Suprapubic skin (tissue), 4 donors: ENCODE results near the gene SCCPDH. TPM values are rescaled to one million over a fixed set of nuclear protein-coding genes. Genes with fewer than 3 reads are reported as not detected.

Experiments used
- DNase-seq, 2 donors: peaks; one replicate each; pipeline ENCODE4 v3.0.0-alpha.2; 2019; ENCODE audit warnings: low spot score in 2 of 2
- H3K27ac ChIP-seq: fragments of 200-600 bp; sonication (generic); one replicate; pipeline ENCODE4 v1.5.1; 2019
- H3K27me3 ChIP-seq: fragments of 200-600 bp; sonication (generic); one replicate; pipeline ENCODE4 v1.5.1; 2019
- H3K36me3 ChIP-seq: fragments of 200-600 bp; sonication (generic); one replicate; pipeline ENCODE4 v1.5.1; 2019
- H3K4me1 ChIP-seq: fragments of 200-600 bp; sonication (generic); one replicate; pipeline ENCODE4 v1.5.1; 2019
- H3K4me3 ChIP-seq: fragments of 200-600 bp; sonication (generic); one replicate; pipeline ENCODE4 v1.5.1; 2019; ENCODE audit warnings: mild to moderate bottlenecking
- H3K9me3 ChIP-seq: fragments of 200-600 bp; sonication (generic); one replicate; pipeline ENCODE4 v1.5.1; 2019
- CTCF ChIP-seq, 2 donors: fragments of 200-600 bp in 1 of 2; fragments of 450-650 bp in 1 of 2; sonication (generic) in 1 of 2; IDR thresholded peaks; one replicate each; pipeline ENCODE4 v1.5.1; 2016 to 2019; ENCODE audit warnings: antibody characterized with exemption in 2 of 2, mild to moderate bottlenecking in 1 of 2, moderate library complexity in 1 of 2
- EP300 ChIP-seq: sonication (generic); formaldehyde crosslinking; IDR thresholded peaks from one replicate; pipeline ENCODE4 v1.6.1; 2017; ENCODE audit warnings: antibody characterized with exemption
- POLR2A ChIP-seq, 2 donors: fragments of 450-650 bp; IDR thresholded peaks; one replicate each; pipeline ENCODE4 v1.6.1; 2017; ENCODE audit warnings: antibody characterized with exemption in 2 of 2, mild to moderate bottlenecking in 2 of 2, moderate library complexity in 2 of 2
- POLR2AphosphoS5 ChIP-seq, 3 donors: sonication (generic); formaldehyde crosslinking; IDR thresholded peaks; one replicate each; pipeline ENCODE4 v1.6.1; 2017; ENCODE audit warnings: antibody characterized with exemption in 3 of 3
- WGBS: methylation state at CpG from one replicate; pipeline ENCODE4 v1.1.5; 2018; 5-methylcytosine and 5-hydroxymethylcytosine counted together
- total RNA-seq, 4 donors: library from RNA; depleted of rRNA; stranded (reverse); fragments of >200 nt; gene quantifications; one replicate each; pipeline ENCODE4 v1.1.0, GENCODE V29; 2016

The SCCPDH gene
- total RNA-seq, 4 donors from 2014 or later = 4.0 to 11.2 (median 10.0) TPM

GRCh38 chr1:246778663-246779062 lies 54.5 kb downstream of the SCCPDH start:
- no peaks in the 10 kb centered on the region for H3K27me3 ChIP-seq
- no peak overlapping the region for H3K27ac ChIP-seq
- DNase-seq = peak in 1 of 2 donors; percentile 48
- H3K9me3 ChIP-seq = no peaks in the 10 kb centered on the region
- H3K36me3 ChIP-seq = peaks cover 22% of the 10 kb centered on the region
- 94% methylated on average over 10 of the region's 10 CpGs for WGBS
- TF ChIP-seq CTCF (IDR thresholded peaks at IDR 0.05) (no peak), POLR2AphosphoS5 (IDR thresholded peaks at IDR 0.05) (no peak), POLR2A (IDR thresholded peaks at IDR 0.05) (no peak), EP300 (no peak)
- no peaks in the 10 kb centered on the region for H3K4me1 ChIP-seq
- H3K4me3 ChIP-seq = no peak overlapping the region

GRCh38 chr1:246779561-246780175 lies 55.5 kb downstream of the SCCPDH start:
- no peak for TF ChIP-seq EP300
- TF ChIP-seq POLR2AphosphoS5 (IDR thresholded peaks at IDR 0.05) = no peak
- TF ChIP-seq POLR2A (IDR thresholded peaks at IDR 0.05) = no peak
- no peak for TF ChIP-seq CTCF (IDR thresholded peaks at IDR 0.05)
- Histone ChIP-seq H3K27ac (no peak overlapping the region), H3K27me3 (no peaks in the 10 kb centered on the region), H3K4me3 (no peak overlapping the region), H3K4me1 (no peaks in the 10 kb centered on the region), H3K36me3 (peaks cover 22% of the 10 kb centered on the region), H3K9me3 (no peaks in the 10 kb centered on the region)
- peak in 1 of 2 donors; percentile 32 for DNase-seq
- WGBS = 92% methylated on average over 9 of the region's 13 CpGs

GRCh38 chr1:246780264-246780663 lies 56.1 kb downstream of the SCCPDH start:
- peak in 1 of 2 donors; percentile 64 for DNase-seq

GRCh38 chr1:246781212-246781611 lies 57.0 kb downstream of the SCCPDH start:
- Histone ChIP-seq H3K27me3 (no peaks in the 10 kb centered on the region), H3K27ac (no peak overlapping the region), H3K4me1 (no peaks in the 10 kb centered on the region), H3K9me3 (no peaks in the 10 kb centered on the region), H3K36me3 (peaks cover 16% of the 10 kb centered on the region), H3K4me3 (no peak overlapping the region)
- DNase-seq = peak in 1 of 2 donors; percentile 54
- 99% methylated on average over 7 of the region's 7 CpGs for WGBS
- TF ChIP-seq POLR2A (IDR thresholded peaks at IDR 0.05) = no peak
- TF ChIP-seq EP300 = no peak
- no peak for TF ChIP-seq POLR2AphosphoS5 (IDR thresholded peaks at IDR 0.05)
- TF ChIP-seq CTCF (IDR thresholded peaks at IDR 0.05) = no peak

More at GRCh38 chr1:246780264-246780663, 56.1 kb downstream of the SCCPDH start:
- H3K27ac ChIP-seq = no peak overlapping the region
- peaks cover 22% of the 10 kb centered on the region for H3K36me3 ChIP-seq
- WGBS = 95% methylated on average over 8 of the region's 9 CpGs
- H3K4me3 ChIP-seq = no peak overlapping the region
- H3K4me1 ChIP-seq = no peaks in the 10 kb centered on the region
- H3K27me3 ChIP-seq = no peaks in the 10 kb centered on the region
- no peak for TF ChIP-seq POLR2A (IDR thresholded peaks at IDR 0.05)
- no peak for TF ChIP-seq EP300
- no peak for TF ChIP-seq POLR2AphosphoS5 (IDR thresholded peaks at IDR 0.05)
- TF ChIP-seq CTCF (IDR thresholded peaks at IDR 0.05) = no peak
- H3K9me3 ChIP-seq = no peaks in the 10 kb centered on the region

- 47% methylated on average over 15 of the region's 16 CpGs for WGBS
Observed at GRCh38 chr1:246782120-246782900, 58.1 kb downstream of the SCCPDH start.

More at GRCh38 chr1:246782120-246782900, 58.1 kb downstream of the SCCPDH start:
- peak in 1 of 2 donors; percentile 77 for DNase-seq
- no peaks in the 10 kb centered on the region for H3K27me3 ChIP-seq
- H3K27ac ChIP-seq = no peak overlapping the region
- peaks cover 6% of the 10 kb centered on the region for H3K36me3 ChIP-seq
- TF ChIP-seq EP300 = no peak
- no peak for TF ChIP-seq POLR2AphosphoS5 (IDR thresholded peaks at IDR 0.05)
- TF ChIP-seq CTCF (IDR thresholded peaks at IDR 0.05) = no peak
- no peak for TF ChIP-seq POLR2A (IDR thresholded peaks at IDR 0.05)
- H3K4me1 ChIP-seq = no peaks in the 10 kb centered on the region
- no peak overlapping the region for H3K4me3 ChIP-seq
- no peaks in the 10 kb centered on the region for H3K9me3 ChIP-seq
